ENCODE measurements around the gene KAT8.

KAT8 gene

DNA sequence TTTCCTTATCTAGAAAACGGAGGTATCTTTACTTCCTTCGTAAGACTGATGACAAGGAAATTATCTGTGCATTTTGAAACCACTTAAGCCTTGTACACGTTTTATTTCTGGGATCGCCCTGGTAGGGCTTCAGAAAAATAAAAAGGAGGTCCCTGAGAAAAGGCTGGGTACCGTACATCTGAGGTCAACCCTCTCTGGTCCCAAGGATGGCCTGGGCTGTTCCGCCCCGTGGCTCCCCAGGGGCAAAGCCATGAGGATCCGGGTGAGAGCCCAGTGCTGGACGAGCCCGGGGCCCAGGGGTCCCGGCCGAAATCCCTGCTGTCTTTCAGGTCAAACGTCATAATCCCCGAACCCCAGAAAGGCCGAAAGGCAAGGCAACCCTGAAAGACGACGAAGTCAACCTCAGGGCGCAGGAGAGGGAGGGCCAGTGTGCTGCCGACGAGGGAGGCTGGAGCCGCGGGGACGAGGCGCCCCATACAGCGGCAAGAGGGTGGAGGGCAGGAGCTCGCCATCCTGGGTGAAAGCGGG, 61.8 kb downstream of the KAT8 start:
- no peaks in the 10 kb centered on the region for H3K27me3 Mint-ChIP-seq
- H3K27ac Mint-ChIP-seq: peak overlapping the region; percentile 93
- peaks cover 42% of the 10 kb centered on the region for H3K4me1 Mint-ChIP-seq
- H3K36me3 Mint-ChIP-seq: peaks cover 28% of the 10 kb centered on the region
- no peaks in the 10 kb centered on the region for H3K9me3 Mint-ChIP-seq
- peak overlapping the region; percentile 99 for H3K4me3 Mint-ChIP-seq

DNA sequence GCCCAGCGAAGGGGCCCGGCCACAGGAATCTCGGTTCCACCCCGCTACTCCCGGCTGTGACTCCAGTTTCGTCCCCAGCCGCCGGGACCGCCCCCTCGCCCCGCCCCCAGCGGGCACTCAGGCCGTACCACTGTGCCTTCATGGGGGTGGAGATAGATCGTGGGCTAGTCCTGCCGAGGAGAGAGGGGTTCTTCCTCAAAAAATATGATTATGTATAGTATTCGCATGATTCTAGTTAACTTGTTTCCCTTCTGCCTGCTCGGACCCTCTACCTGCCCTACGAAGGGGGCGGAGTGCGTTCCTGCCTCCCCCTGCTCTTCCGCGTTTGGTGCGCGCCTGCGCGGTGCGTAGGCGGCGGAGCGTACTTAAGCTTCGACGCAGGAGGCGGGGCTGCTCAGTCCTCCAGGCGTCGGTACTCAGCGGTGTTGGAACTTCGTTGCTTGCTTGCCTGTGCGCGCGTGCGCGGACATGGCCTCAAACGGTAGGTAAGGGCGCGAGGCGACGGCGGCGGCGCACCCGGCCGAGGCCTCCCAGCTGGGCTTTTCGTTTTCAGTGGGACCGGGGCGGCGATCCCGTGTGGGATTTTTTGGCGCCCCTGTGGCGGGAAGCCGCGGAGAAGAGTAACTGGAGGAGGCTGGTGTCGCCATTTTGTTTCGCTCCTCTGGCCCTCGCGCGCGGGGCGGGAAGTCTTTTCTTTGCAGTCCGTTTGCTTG, 62.4 kb downstream of the KAT8 start, which contains the start of gene FUS:
TSS of gene FUS (plus strand) at position 393 of the 713 bp plus-strand sequence. CDS start at position 469, 76 bp downstream.
- H3K36me3 Mint-ChIP-seq: peaks cover 31% of the 10 kb centered on the region
- H3K27ac Mint-ChIP-seq: peak within 1 kb of the TSS; percentile 100
- peak within 1 kb of the TSS; percentile 99 for H3K4me3 Mint-ChIP-seq
- H3K27me3 Mint-ChIP-seq: no peaks in the 10 kb centered on the region
- no peaks in the 10 kb centered on the region for H3K9me3 Mint-ChIP-seq
- peaks cover 48% of the 10 kb centered on the region for H3K4me1 Mint-ChIP-seq
